Neural progenitor cell (in vitro differentiated cells): Measurements from ENCODE around the gene DDX5.

Experiments
- CTCF ChIP-seq: fragments of 200-600 bp; sonication (generic); IDR thresholded peaks from 2 replicates; pipeline ENCODE4 v1.5.1; 2017; ENCODE audit warnings: antibody characterized with exemption, mild to moderate bottlenecking
- EZH2phosphoT487 ChIP-seq: fragments of 200-600 bp; sonication (generic); IDR thresholded peaks from 2 replicates; pipeline ENCODE4 v1.6.1; 2017; ENCODE audit warnings: antibody characterized with exemption

DNA sequence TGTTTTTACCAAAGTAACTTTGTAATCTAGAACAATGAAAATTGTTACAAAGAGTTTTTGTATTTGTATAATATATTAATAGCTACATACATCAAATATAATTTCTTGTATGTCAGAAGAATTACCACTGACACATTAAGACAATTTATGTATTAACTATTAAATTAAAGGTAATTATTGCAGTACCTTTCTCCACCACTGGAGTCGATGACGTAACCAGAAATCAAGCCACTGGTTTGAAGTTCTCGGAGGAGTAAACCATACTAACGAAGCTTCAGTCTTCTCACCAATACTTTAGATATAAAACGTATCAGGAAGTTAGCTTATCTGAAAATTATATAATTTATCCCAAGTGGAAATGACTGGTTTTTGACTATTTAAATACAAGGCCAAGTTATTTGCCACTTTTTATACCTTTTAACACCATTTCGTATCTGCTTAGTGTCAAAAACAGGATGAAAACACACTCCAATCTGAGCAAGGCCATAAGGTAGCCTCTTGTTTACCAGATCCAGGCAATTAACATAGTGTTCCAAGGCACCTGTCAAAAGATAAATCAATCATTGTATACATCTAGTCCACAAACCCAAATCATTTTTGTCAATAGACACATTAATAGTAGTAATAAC, 13.5 kb downstream of the DDX5 start:
- TF ChIP-seq CTCF (peak; percentile 39), EZH2phosphoT487 (no peak)
